HG03064 (cell line): Measurements from ENCODE around the gene OR4K13.

Source experiments
- ATAC-seq: cut with Tn5 transposase; IDR thresholded peaks from one replicate; pipeline ENCODE4 v1.9.1; 2021; ENCODE audit warnings: low read depth; ENCODE audit not compliant: unreplicated experiment

The OR4K13 gene, protein sequence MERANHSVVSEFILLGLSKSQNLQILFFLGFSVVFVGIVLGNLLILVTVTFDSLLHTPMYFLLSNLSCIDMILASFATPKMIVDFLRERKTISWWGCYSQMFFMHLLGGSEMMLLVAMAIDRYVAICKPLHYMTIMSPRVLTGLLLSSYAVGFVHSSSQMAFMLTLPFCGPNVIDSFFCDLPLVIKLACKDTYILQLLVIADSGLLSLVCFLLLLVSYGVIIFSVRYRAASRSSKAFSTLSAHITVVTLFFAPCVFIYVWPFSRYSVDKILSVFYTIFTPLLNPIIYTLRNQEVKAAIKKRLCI

DNA sequence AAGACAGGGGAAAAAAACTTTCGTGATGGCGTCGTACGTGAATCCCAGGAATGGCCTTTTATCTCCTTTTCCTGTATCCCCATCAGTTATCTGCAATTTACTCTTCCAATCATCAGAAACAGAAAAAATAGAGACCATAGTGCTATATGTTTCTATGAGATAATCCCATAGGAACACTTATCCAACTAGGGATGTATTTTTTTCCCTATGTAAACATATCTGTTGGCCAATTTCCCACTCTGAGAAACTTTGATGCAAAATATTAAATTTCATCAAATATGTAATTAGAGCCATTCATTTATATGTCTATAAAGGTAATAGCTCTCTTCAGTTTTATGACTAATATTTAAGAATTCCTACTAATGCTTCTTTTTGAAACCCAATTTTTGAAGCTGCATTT lies at the start of gene OR4K13:
Gene OR4K13 (minus strand): TSS at position 101 of the 400 bp plus-strand sequence. CDS start 1,280 bp downstream, outside the sequence.
- ATAC-seq = no peak

DNA sequence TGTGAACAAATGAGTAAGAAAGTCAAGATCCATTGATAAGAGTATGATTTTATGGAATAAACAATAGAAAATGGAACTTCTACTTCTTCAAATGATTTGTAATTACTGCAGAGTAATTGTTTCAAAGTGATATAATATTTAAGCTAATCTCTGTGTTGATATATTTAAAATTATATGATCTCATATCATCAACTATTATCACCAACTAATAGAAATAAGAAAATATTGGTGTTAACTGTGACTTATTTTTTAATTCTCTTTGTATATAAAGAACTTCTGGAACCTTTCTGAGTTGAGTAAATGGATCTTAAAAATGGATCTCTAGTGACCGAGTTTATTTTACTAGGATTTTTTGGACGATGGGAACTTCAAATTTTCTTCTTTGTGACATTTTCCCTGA lies 23.9 kb upstream of the OR4K13 start, which contains the start of gene OR4L1:
Gene OR4L1 (plus strand): TSS at position 301 of the 400 bp plus-strand sequence. CDS start 0 bp downstream, at position 301.
- ATAC-seq = no peak

DNA sequence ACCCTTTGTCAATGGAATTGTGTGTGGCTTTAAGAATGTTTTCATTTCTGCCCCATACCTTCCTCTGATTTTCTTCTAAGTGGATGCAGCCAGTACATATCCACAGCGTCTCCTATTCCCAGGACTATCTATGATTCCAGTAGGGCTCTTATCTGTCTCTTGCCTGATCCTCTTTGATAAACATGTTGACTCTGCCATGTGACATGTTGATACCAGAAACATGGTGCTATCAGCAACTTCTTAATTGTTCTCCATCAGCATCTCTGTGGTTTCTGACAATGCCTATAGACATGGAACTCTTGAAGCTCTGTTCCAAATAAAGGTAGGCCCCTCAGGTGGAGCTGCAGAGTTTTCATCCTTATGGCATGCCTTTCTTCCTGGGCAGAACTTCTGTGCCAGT lies 12.4 kb upstream of the OR4K13 start:
- no peak for ATAC-seq

DNA sequence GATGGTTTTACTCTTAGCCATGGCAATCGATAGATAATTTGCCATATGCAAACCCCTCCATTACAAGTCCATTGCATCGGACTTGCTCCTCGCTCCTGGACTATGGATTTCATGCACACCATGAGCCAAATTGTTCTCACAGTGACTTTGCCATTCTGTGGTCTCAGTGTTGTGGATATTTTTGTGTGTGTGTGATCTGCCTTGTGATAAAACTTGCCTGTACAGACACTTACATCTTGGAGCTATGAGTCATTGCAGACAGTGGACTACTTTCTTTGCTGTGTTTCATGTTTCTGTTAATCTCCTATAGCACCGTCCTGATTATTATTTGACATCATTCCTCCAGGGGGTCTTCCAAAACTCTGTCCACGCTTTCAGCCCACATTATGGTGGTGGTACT lies 8.4 kb upstream of the OR4K13 start:
- ATAC-seq = no peak

DNA sequence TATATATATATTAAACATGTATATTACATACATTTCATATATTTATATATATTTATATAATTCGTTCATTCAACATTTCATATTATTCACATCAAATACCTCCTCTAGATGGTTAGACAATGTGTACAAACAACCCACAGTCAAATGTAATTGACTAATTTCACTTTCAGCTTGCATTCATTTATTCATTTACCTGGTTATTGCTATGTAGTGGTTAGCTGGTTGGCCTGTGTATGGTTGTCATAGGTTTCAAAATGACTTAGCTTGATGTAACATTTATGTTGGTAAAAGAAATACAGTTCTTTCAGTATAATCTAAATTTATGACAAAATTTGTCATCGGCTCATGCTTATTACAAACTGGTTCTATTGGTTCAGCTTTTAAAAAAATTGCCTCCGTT lies 389 bp downstream of the OR4K13 start:
- no peak for ATAC-seq

DNA sequence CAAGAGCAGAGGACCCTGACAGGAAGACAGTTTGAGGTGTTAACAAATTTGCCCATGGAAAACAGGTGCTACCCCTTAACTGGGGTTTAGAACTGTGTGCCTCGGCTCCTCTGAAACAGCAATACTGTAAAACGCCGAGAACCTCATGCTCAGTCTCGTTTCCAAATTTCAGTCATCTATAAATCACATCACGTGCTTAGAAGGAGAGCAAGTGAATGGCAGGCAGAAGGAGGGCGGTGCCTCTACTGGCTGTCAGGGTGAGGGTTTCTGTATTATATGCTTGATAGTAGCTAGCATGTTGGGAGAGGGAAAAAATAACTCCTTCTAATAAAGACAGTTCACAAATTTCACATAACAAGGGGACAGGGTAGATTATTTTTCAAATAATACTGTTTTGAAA lies 4.8 kb downstream of the OR4K13 start:
- no peak for ATAC-seq

DNA sequence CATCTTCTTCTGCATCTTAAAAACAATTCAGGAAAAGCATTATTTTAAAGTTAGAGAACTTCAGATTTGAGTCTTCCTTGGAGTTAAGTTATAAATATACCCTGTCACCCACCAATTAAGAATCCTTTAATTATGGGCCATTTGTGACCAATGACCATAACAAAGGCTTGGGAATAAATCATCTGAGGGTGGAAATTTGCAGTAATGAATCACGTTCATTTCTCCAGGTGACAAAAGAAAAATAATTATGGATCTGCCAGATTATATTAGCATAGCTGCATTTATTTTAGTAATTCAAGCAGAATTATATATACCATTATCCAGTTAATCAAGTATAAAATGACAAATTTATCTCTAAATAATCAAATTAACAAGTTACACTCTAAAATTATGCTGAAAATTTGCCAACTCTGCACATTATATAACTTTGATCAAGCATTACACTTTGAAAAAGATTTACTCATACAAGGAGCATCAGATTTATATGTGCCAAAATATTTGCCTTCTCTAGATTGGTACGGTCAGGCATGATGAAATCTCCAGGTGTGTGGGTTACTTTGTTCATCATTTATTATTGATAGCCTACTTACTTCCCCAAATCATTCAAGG lies 16.5 kb downstream of the OR4K13 start, which contains the start of gene OR4K14:
Gene OR4K14 (minus strand): TSS at position 51 of the 609 bp plus-strand sequence. CDS start 4,114 bp downstream, outside the sequence.
- ATAC-seq = no peak

DNA sequence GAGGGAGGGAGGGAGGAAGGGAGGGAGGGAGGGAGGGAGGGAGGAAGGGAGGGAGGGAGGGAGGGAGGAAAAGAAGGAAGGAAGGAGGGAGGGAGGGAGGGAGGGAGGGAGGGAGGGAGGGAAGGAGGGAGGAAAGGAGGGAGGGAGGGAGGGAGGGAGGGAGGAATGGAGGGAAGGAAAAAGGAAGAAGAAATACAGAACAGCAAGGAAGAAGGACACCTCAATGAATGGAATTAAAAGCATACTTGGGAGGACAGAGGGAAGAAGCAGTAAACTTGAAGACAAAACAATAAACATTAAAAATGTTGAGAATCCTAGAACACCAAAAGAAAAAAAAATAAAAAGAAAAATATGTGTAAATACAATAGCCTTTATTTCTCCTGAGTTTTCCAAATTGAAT lies 27.7 kb downstream of the OR4K13 start:
- no peak for ATAC-seq

DNA sequence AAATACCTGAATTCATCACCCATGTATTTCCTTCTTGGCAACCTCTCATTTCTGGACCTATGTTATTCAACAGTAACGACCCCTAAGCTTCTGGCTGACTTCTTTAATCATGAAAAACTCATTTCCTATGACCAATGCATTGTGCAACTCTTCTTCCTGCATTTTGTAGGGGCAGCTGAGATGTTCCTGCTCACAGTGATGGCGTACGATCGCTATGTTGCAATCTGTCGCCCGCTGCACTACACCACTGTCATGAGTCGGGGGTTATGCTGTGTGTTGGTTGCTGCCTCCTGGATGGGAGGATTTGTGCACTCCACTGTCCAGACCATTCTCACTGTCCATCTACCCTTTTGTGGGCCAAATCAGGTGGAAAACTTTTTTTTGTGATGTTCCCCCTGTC lies 33.5 kb downstream of the OR4K13 start:
- ATAC-seq = no peak

DNA sequence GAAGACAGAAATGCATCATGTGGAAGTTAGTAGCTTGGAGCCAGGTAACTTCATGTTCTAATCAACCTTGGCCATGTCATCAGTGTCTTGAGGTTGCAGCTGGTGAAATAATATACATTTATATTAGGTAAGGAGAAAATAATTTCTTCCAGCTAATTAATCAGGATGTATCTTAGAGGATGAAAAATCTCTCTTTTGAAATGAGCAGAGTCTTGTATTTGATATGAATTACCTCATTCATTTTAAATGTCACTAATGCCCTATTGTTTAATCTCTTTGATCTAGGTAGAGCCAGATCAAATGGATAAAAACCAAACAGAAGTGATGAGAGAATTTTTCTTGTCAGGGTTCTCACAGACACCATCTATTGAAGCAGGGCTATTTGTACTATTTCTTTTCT lies 34.0 kb downstream of the OR4K13 start, which contains the start of gene OR4Q2:
Gene OR4Q2 (plus strand): TSS at position 301 of the 400 bp plus-strand sequence.
- no peak for ATAC-seq

DNA sequence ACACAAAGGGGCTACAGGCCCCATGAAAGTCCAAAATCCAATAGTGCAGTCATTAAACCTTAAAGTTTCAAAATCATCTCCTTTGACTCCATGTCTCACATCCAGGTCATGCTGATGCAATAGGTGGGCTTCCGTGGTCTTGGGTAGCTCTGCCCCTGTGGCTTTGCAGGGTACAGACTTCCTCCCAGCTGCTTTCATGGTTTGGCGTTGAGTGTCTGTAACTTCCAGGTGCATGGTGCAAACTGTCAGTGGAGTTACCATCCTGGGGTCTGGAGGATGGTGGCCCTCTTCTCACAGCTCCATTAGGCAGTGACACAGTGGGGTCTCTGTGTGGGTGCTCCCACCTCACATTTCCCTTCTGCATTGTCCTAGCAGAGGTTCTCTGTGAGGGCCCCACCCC lies 42.4 kb downstream of the OR4K13 start:
- no peak for ATAC-seq
